HCT116 (cell line): Measurements from ENCODE around the gene KRTAP1-4. TPM values are rescaled to one million over a fixed set of nuclear protein-coding genes. Genes with fewer than 3 reads are reported as not detected.
"Not testable (repeated sequence)": the region's sequence is repeated elsewhere in the genome, so short reads cannot be mapped to it uniquely, and the experiment has no call there.

Source experiments
- ATAC-seq: fragments of 200-7000 bp; cut with Tn5 transposase; 2 replicates; pipeline ENCODE4 v1.9.1; 2020; ENCODE audit warnings: mild to moderate bottlenecking, moderate library complexity
- BruUV-seq: library from RNA; stranded (reverse); fragments of 400-500 nt; replicated peaks from 2 replicates; lab custom pipeline; 2021; lab: Mats Ljungman, UMichigan
- CTCF ChIA-PET: fragments of 300-600 bp; sonication (Branson Sonifier 250); formaldehyde crosslinking; loops from one replicate; lab custom pipeline; 2021; ENCODE audit warnings: antibody characterized with exemption; lab: Charles Lee
- POLR2A ChIA-PET: fragments of 300-600, 350-600 bp; sonication (Branson Sonifier 250); formaldehyde crosslinking; loops from one replicate; lab custom pipeline; 2021; ENCODE audit warnings: antibody characterized with exemption; lab: Charles Lee
- RAD21 ChIA-PET, 2 experiments: fragments of 300-600 bp; sonication (Branson Sonifier 250); formaldehyde crosslinking; loops; one replicate each; lab custom pipeline; 2023; ENCODE audit warnings: low total read pairs in 2 of 2; ENCODE audit not compliant: uncharacterized antibody in 2 of 2, unreplicated experiment in 2 of 2, low non-redundant PET in 1 of 2; lab: Charles Lee
- DNase-seq: peaks from one replicate; pipeline ENCODE4 v3.0.0-alpha.2; 2010; ENCODE audit warnings: low read depth, low spot score
- H2AFZ ChIP-seq: fragments of 200-600 bp; shearing (Covaris generic), sonication (generic); 2 replicates; pipeline ENCODE4 v1.6.1; 2017; ENCODE audit warnings: low read depth, mixed run types, mixed read lengths, antibody characterized with exemption, low read length; ENCODE audit not compliant: poor library complexity, severe bottlenecking
- H3K27ac ChIP-seq: 2 replicates; pipeline ENCODE4 v1.5.1; 2012; ENCODE audit warnings: low read depth, low read length
- H3K27me3 ChIP-seq: fragments of 200-600 bp; sonication (generic); 2 replicates; pipeline ENCODE4 v1.6.1; 2016; ENCODE audit warnings: mixed run types, low read length, mixed read lengths; ENCODE audit not compliant: insufficient read depth
- H3K36me3 ChIP-seq, 2 experiments: fragments of 200-500 bp in 1 of 2; fragments of 200-600 bp in 1 of 2; sonication (Bioruptor generic) in 1 of 2; sonication (generic) in 1 of 2; 2 replicates each; pipeline versions ENCODE4 v1.5.1 to v1.6.1; 2014 to 2016; ENCODE audit warnings: low read length in 2 of 2, inconsistent platforms in 1 of 2, mixed read lengths in 1 of 2, mixed run types in 1 of 2; ENCODE audit not compliant: insufficient read depth in 2 of 2, control insufficient read depth in 1 of 2
- H3K4me1 ChIP-seq, 2 experiments: fragments of 200-600 bp in 1 of 2; sonication (generic) in 1 of 2; 2 replicates each; pipeline versions ENCODE4 v1.5.1 to v1.6.1; 2012 to 2017; ENCODE audit warnings: low read length in 2 of 2, inconsistent platforms in 1 of 2, mild to moderate bottlenecking in 1 of 2, mixed read lengths in 1 of 2, mixed run types in 1 of 2, moderate library complexity in 1 of 2; ENCODE audit not compliant: insufficient read depth in 2 of 2, control insufficient read depth in 1 of 2
- H3K4me2 ChIP-seq: fragments of 200-600 bp; sonication (generic); 2 replicates; pipeline ENCODE4 v1.6.1; 2017; ENCODE audit warnings: mixed run types, low read length, mixed read lengths
- H3K4me3 ChIP-seq, 2 experiments: fragments of 200-600 bp in 1 of 2; sonication (generic) in 1 of 2; replicated peaks in 1 of 2; 2 replicates each; pipeline ENCODE4 v1.5.1; 2011 to 2016; ENCODE audit warnings: low read length in 2 of 2, control low read depth in 1 of 2, low read depth in 1 of 2, mild to moderate bottlenecking in 1 of 2, mixed read lengths in 1 of 2, mixed run types in 1 of 2
- H3K79me2 ChIP-seq: fragments of 200-600 bp; sonication (generic); 2 replicates; pipeline ENCODE4 v1.6.1; 2017; ENCODE audit warnings: mild to moderate bottlenecking, mixed run types, low read length, moderate library complexity, mixed read lengths; ENCODE audit not compliant: insufficient read depth
- H3K9ac ChIP-seq: fragments of 200-600 bp; sonication (generic); 2 replicates; pipeline ENCODE4 v1.6.1; 2016; ENCODE audit warnings: low read length, mixed read lengths
- H3K9me2 ChIP-seq: fragments of 200-600 bp; sonication (generic), shearing (Covaris generic); 2 replicates; pipeline ENCODE4 v1.6.1; 2017; ENCODE audit warnings: mixed run types, mild to moderate bottlenecking, moderate library complexity; ENCODE audit not compliant: insufficient read depth
- H3K9me3 ChIP-seq, 2 experiments: fragments of 200-500 bp in 1 of 2; fragments of 200-600 bp in 1 of 2; sonication (Bioruptor generic) in 1 of 2; sonication (generic) in 1 of 2; 2 replicates each; pipeline ENCODE4 v1.6.1; 2014 to 2017; ENCODE audit warnings: low read length in 2 of 2, mixed read lengths in 2 of 2, inconsistent platforms in 1 of 2, low read depth in 1 of 2, mild to moderate bottlenecking in 1 of 2, mixed run types in 1 of 2, moderate library complexity in 1 of 2; ENCODE audit not compliant: control insufficient read depth in 1 of 2, insufficient read depth in 1 of 2
- H4K20me1 ChIP-seq: fragments of 200-600 bp; sonication (generic), shearing (Covaris generic); 2 replicates; pipeline ENCODE4 v1.6.1; 2017; ENCODE audit warnings: mixed run types, mild to moderate bottlenecking, moderate library complexity; ENCODE audit not compliant: insufficient read depth
- CBX3 ChIP-seq: IDR thresholded peaks from 2 replicates; pipeline ENCODE4 v1.6.1; 2012; ENCODE audit warnings: low read depth
- CEBPB ChIP-seq: IDR thresholded peaks from 2 replicates; pipeline ENCODE4 v1.6.1; 2012; ENCODE audit warnings: low read depth
- ELF1 ChIP-seq: IDR thresholded peaks from 2 replicates; pipeline ENCODE4 v1.6.1; 2012; ENCODE audit warnings: low read depth, borderline replicate concordance
- EZH2 ChIP-seq: fragments of 200-600 bp; sonication (generic); IDR thresholded peaks from 2 replicates; pipeline ENCODE4 v1.6.1; 2017; ENCODE audit warnings: antibody characterized with exemption, mixed run types
- FOSL1 ChIP-seq: IDR thresholded peaks from 2 replicates; pipeline ENCODE4 v1.6.1; 2012; ENCODE audit warnings: low read depth
- POLR2A ChIP-seq: IDR thresholded peaks from 2 replicates; pipeline ENCODE4 v1.7.0; 2011; ENCODE audit warnings: borderline replicate concordance; ENCODE audit not compliant: insufficient read depth, insufficient read length; ENCODE audit errors: extremely low read depth
- POLR2AphosphoS5 ChIP-seq: IDR thresholded peaks from 2 replicates; pipeline ENCODE4 v1.6.1; 2011; ENCODE audit warnings: mild to moderate bottlenecking, low read depth, low read length, moderate library complexity
- RAD21 ChIP-seq: IDR thresholded peaks from 2 replicates; pipeline ENCODE4 v1.6.1; 2012; ENCODE audit warnings: low read depth, mild to moderate bottlenecking
- SIN3A ChIP-seq: IDR thresholded peaks from 2 replicates; pipeline ENCODE4 v1.6.1; 2012; ENCODE audit warnings: low read depth
- SP1 ChIP-seq: IDR thresholded peaks from 2 replicates; pipeline ENCODE4 v1.6.1; 2012; ENCODE audit warnings: low read depth
- ZFX ChIP-seq: fragments of 450-650 bp; IDR thresholded peaks from 2 replicates; pipeline ENCODE4 v1.6.1; 2017
- ZNF274 ChIP-seq: fragments of 200-500 bp; sonication (Bioruptor generic); IDR thresholded peaks from 2 replicates; pipeline ENCODE4 v1.6.1; 2014; ENCODE audit warnings: mild to moderate bottlenecking, low read depth, low read length, inconsistent platforms
- intact Hi-C: fragments of 100-400 bp; cut with micrococcal nuclease; formaldehyde crosslinking; loops from 2 replicates; pipeline ENCODE4 v1.10.0; 2022
- total RNA-seq: library from RNA; stranded (reverse); gene quantifications from one replicate; pipeline ENCODE4 v1.2.1, GENCODE V29; 2021; ENCODE audit not compliant: unreplicated experiment
- TF ChIP-seq, protein P1 (sequence below), 3 experiments: fragments of 200-600 bp in 1 of 3; sonication (generic) in 1 of 3; IDR thresholded peaks in 2 of 3; conservative IDR thresholded peaks in 1 of 3; 2 replicates each; pipeline ENCODE4 v1.5.1; 2012 to 2017; ENCODE audit warnings: low read depth in 2 of 3, low read length in 2 of 3, antibody characterized with exemption in 1 of 3, borderline replicate concordance in 1 of 3, control low read depth in 1 of 3, mild to moderate bottlenecking in 1 of 3, mixed read lengths in 1 of 3, mixed run types in 1 of 3, moderate library complexity in 1 of 3; ENCODE audit not compliant: insufficient read depth in 1 of 3
- TF ChIP-seq, protein P2 (sequence below): IDR thresholded peaks from 2 replicates; pipeline ENCODE4 v1.6.1; 2011; ENCODE audit warnings: mild to moderate bottlenecking, low read length, moderate library complexity; ENCODE audit not compliant: insufficient replicate concordance; ENCODE audit errors: extremely low read depth
- TF ChIP-seq, protein P3 (sequence below): IDR thresholded peaks from 2 replicates; pipeline ENCODE4 v1.6.1; 2012; ENCODE audit warnings: low read depth
- TF ChIP-seq, protein P4 (sequence below): IDR thresholded peaks from 2 replicates; pipeline ENCODE4 v1.6.1; 2012

The KRTAP1-4 gene
- total RNA-seq, 1 experiment from 2014 or later: not detected

DNA sequence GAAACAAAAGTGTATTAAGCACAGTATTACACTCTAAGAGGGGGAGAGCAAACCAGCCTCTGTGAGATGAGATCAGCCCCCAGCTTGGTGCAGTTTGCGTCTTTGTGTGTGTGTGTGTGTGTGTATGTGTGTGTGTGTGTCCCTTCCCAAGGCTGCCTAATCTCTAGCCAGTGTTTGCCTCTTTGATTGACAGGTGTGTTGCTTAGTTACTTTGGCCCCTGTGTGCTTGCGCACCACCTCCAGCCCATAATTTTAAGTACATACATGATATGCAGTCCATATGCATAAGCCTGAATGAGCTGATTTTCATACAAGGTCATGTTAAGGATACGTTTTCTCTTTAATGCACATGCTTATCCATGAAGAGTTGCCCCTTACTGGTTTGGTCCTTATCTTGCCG is 28.2 kb downstream of the KRTAP1-4 start:
- H3K4me2 ChIP-seq: no peak overlapping the region
- H3K27me3 ChIP-seq: no peaks in the 10 kb centered on the region
- ATAC-seq: no peak
- no peak overlapping the region for H3K9ac ChIP-seq
- peaks cover 3 to 10% of the 10 kb centered on the region in 2 experiments for H3K4me1 ChIP-seq
- no peaks in the 10 kb centered on the region for H3K79me2 ChIP-seq
- no peak for DNase-seq
- no peaks in the 10 kb centered on the region for H4K20me1 ChIP-seq
- POLR2A ChIA-PET: no interaction called here
- no peaks in the 10 kb centered on the region for H3K9me3 ChIP-seq
- CTCF ChIA-PET: no interaction called here
- intact Hi-C loops: no loop called here
- no peak overlapping the region for H3K27ac ChIP-seq
- TF ChIP-seq EZH2 (no peak), ZNF274 (no peak), RAD21 (no peak), POLR2AphosphoS5 (no peak), POLR2A (no peak), CBX3 (no peak), ZFX (no peak), ELF1 (no peak), CEBPB (no peak), FOSL1 (no peak), SP1 (no peak), SIN3A (no peak)
- TF ChIP-seq, protein P1, sequence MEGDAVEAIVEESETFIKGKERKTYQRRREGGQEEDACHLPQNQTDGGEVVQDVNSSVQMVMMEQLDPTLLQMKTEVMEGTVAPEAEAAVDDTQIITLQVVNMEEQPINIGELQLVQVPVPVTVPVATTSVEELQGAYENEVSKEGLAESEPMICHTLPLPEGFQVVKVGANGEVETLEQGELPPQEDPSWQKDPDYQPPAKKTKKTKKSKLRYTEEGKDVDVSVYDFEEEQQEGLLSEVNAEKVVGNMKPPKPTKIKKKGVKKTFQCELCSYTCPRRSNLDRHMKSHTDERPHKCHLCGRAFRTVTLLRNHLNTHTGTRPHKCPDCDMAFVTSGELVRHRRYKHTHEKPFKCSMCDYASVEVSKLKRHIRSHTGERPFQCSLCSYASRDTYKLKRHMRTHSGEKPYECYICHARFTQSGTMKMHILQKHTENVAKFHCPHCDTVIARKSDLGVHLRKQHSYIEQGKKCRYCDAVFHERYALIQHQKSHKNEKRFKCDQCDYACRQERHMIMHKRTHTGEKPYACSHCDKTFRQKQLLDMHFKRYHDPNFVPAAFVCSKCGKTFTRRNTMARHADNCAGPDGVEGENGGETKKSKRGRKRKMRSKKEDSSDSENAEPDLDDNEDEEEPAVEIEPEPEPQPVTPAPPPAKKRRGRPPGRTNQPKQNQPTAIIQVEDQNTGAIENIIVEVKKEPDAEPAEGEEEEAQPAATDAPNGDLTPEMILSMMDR (IDR thresholded peaks at IDR 0.05 in 2 of 3, conservative IDR thresholded peaks at IDR 0.05 in 1 of 3; ENCODE audit: borderline replicate concordance in 1 of 3, insufficient read depth in 1 of 3, low read depth in 2 of 3, low read length in 2 of 3): no peak
- TF ChIP-seq, protein P2, sequence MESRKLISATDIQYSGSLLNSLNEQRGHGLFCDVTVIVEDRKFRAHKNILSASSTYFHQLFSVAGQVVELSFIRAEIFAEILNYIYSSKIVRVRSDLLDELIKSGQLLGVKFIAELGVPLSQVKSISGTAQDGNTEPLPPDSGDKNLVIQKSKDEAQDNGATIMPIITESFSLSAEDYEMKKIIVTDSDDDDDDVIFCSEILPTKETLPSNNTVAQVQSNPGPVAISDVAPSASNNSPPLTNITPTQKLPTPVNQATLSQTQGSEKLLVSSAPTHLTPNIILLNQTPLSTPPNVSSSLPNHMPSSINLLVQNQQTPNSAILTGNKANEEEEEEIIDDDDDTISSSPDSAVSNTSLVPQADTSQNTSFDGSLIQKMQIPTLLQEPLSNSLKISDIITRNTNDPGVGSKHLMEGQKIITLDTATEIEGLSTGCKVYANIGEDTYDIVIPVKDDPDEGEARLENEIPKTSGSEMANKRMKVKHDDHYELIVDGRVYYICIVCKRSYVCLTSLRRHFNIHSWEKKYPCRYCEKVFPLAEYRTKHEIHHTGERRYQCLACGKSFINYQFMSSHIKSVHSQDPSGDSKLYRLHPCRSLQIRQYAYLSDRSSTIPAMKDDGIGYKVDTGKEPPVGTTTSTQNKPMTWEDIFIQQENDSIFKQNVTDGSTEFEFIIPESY: no peak
- TF ChIP-seq, protein P3, sequence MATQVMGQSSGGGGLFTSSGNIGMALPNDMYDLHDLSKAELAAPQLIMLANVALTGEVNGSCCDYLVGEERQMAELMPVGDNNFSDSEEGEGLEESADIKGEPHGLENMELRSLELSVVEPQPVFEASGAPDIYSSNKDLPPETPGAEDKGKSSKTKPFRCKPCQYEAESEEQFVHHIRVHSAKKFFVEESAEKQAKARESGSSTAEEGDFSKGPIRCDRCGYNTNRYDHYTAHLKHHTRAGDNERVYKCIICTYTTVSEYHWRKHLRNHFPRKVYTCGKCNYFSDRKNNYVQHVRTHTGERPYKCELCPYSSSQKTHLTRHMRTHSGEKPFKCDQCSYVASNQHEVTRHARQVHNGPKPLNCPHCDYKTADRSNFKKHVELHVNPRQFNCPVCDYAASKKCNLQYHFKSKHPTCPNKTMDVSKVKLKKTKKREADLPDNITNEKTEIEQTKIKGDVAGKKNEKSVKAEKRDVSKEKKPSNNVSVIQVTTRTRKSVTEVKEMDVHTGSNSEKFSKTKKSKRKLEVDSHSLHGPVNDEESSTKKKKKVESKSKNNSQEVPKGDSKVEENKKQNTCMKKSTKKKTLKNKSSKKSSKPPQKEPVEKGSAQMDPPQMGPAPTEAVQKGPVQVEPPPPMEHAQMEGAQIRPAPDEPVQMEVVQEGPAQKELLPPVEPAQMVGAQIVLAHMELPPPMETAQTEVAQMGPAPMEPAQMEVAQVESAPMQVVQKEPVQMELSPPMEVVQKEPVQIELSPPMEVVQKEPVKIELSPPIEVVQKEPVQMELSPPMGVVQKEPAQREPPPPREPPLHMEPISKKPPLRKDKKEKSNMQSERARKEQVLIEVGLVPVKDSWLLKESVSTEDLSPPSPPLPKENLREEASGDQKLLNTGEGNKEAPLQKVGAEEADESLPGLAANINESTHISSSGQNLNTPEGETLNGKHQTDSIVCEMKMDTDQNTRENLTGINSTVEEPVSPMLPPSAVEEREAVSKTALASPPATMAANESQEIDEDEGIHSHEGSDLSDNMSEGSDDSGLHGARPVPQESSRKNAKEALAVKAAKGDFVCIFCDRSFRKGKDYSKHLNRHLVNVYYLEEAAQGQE: no peak
- TF ChIP-seq, protein P4, sequence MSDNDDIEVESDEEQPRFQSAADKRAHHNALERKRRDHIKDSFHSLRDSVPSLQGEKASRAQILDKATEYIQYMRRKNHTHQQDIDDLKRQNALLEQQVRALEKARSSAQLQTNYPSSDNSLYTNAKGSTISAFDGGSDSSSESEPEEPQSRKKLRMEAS: no peak
- H3K36me3 ChIP-seq: no peaks in the 10 kb centered on the region
- RAD21 ChIA-PET: no interaction called here
- BruUV-seq: no TSS peak
- no peak overlapping the region for H2AFZ ChIP-seq
- H3K4me3 ChIP-seq: no peak overlapping the region
- H3K9me2 ChIP-seq: no peaks in the 10 kb centered on the region

DNA sequence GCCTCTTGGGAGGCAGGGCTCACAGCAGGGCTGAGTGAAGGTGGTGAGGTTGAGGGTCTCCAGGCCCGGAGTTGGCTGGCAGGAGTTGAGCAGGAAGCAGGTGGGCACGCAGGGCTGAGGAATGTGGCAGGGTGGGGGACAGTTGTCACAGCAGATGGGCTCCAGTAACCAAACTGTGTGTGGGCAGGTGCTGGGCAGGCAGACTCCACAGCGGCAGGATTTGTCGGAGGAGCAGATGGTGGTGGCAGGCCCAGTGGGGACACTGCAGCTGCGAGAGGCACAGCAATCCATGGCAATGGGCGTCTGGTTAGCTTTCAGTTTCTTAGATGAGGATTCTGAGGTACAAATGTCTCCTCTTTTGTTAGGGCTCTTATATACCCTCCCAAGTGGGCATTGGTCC is 30.4 kb downstream of the KRTAP1-4 start, which contains the start of gene KRTAP3-2:
KRTAP3-2 (minus strand) TSS at position 344 of the 400 bp plus-strand sequence; CDS start at position 291, 53 bp downstream.
- POLR2A ChIA-PET, DNase-seq, H2AFZ ChIP-seq, H3K9me2 ChIP-seq, BruUV-seq, intact Hi-C loops, H3K27ac ChIP-seq, H3K79me2 ChIP-seq, H3K4me3 ChIP-seq, H4K20me1 ChIP-seq, RAD21 ChIA-PET, H3K36me3 ChIP-seq, H3K27me3 ChIP-seq, CTCF ChIA-PET, ATAC-seq, H3K4me2 ChIP-seq, H3K9me3 ChIP-seq, H3K9ac ChIP-seq: not testable (repeated sequence)
- H3K4me1 ChIP-seq: peaks cover 5 to 14% of the 10 kb centered on the region in 2 experiments
